Activated naive CD4-positive, alpha-beta T cell treated with anti-CD3 and anti-CD28 coated beads, Interleukin-2, amount 50 U/mL, for 24 hours (primary cell): ENCODE results near the gene PRRG4.
"Not testable (repeated sequence)": the region's sequence is repeated elsewhere in the genome, so short reads cannot be mapped to it uniquely, and the experiment has no call there.

Experiments used
- H3K27ac Mint-ChIP-seq: one replicate; pipeline ENCODE4 v1.8.0; 2021; ENCODE audit warnings: mild to moderate bottlenecking, mixed read lengths
- H3K27me3 Mint-ChIP-seq: one replicate; pipeline ENCODE4 v1.8.0; 2021; ENCODE audit warnings: mixed read lengths
- H3K36me3 Mint-ChIP-seq: one replicate; pipeline ENCODE4 v1.8.0; 2021; ENCODE audit warnings: mixed read lengths
- H3K4me1 Mint-ChIP-seq: one replicate; pipeline ENCODE4 v1.8.0; 2021; ENCODE audit warnings: mixed read lengths
- H3K4me3 Mint-ChIP-seq: one replicate; pipeline ENCODE4 v1.8.0; 2021; ENCODE audit warnings: mild to moderate bottlenecking, mixed read lengths
- H3K9me3 Mint-ChIP-seq: one replicate; pipeline ENCODE4 v1.8.0; 2021; ENCODE audit warnings: mixed read lengths

Gene PRRG4

GRCh38 chr11:32887707-32888383, 58.1 kb downstream of the PRRG4 start:
- H3K4me1 Mint-ChIP-seq: peaks cover 22% of the 10 kb centered on the region
- H3K27ac Mint-ChIP-seq, H3K4me3 Mint-ChIP-seq, H3K9me3 Mint-ChIP-seq, H3K27me3 Mint-ChIP-seq, H3K36me3 Mint-ChIP-seq: not testable (repeated sequence)

- peaks cover 22% of the 10 kb centered on the region for H3K4me1 Mint-ChIP-seq
- not testable (repeated sequence) for H3K4me3 Mint-ChIP-seq, H3K27me3 Mint-ChIP-seq, H3K27ac Mint-ChIP-seq, H3K36me3 Mint-ChIP-seq, H3K9me3 Mint-ChIP-seq
These were observed 58.6 kb downstream of the PRRG4 start for GRCh38 chr11:32888384-32888710.

- no peaks in the 10 kb centered on the region for H3K9me3 Mint-ChIP-seq
- H3K27me3 Mint-ChIP-seq: no peaks in the 10 kb centered on the region
- H3K36me3 Mint-ChIP-seq: no peaks in the 10 kb centered on the region
- no peak overlapping the region for H3K4me3 Mint-ChIP-seq
- H3K27ac Mint-ChIP-seq: no peak overlapping the region
- H3K4me1 Mint-ChIP-seq: peaks cover 22% of the 10 kb centered on the region
These were observed 59.1 kb downstream of the PRRG4 start for GRCh38 chr11:32888805-32889204.

GRCh38 chr11:32890843-32891656, 61.3 kb downstream of the PRRG4 start:
- H3K4me3 Mint-ChIP-seq: peak overlapping the region; percentile 93
- no peaks in the 10 kb centered on the region for H3K27me3 Mint-ChIP-seq
- H3K9me3 Mint-ChIP-seq: no peaks in the 10 kb centered on the region
- no peaks in the 10 kb centered on the region for H3K36me3 Mint-ChIP-seq
- H3K27ac Mint-ChIP-seq: peak overlapping the region; percentile 99
- peaks cover 42% of the 10 kb centered on the region for H3K4me1 Mint-ChIP-seq

GRCh38 chr11:32891657-32892354, 62.1 kb downstream of the PRRG4 start:
- Mint-ChIP-seq H3K4me1 (peaks cover 43% of the 10 kb centered on the region), H3K9me3 (no peaks in the 10 kb centered on the region), H3K27ac (peak overlapping the region; percentile 99), H3K4me3 (peak overlapping the region; percentile 93), H3K36me3 (no peaks in the 10 kb centered on the region), H3K27me3 (no peaks in the 10 kb centered on the region)

- Mint-ChIP-seq H3K27ac (peak within 1 kb of the TSS; percentile 99), H3K9me3 (no peaks in the 10 kb centered on the region), H3K27me3 (no peaks in the 10 kb centered on the region), H3K4me3 (peak within 1 kb of the TSS; percentile 93), H3K4me1 (peaks cover 46% of the 10 kb centered on the region), H3K36me3 (no peaks in the 10 kb centered on the region)
These were observed 62.8 kb downstream of the PRRG4 start, which contains the start of gene QSER1 for GRCh38 chr11:32892355-32893092. QSER1 (plus strand) TSS chr11:32892811; CDS start chr11:32893126, 315 bp downstream.

- H3K4me1 Mint-ChIP-seq: peaks cover 51% of the 10 kb centered on the region
- no peaks in the 10 kb centered on the region for H3K9me3 Mint-ChIP-seq
- H3K27ac Mint-ChIP-seq: no peak overlapping the region
- H3K4me3 Mint-ChIP-seq: no peak overlapping the region
- H3K27me3 Mint-ChIP-seq: no peaks in the 10 kb centered on the region
- H3K36me3 Mint-ChIP-seq: no peaks in the 10 kb centered on the region
These were observed 63.3 kb downstream of the PRRG4 start for GRCh38 chr11:32893093-32893342.

- Mint-ChIP-seq H3K9me3 (no peaks in the 10 kb centered on the region), H3K4me1 (peaks cover 52% of the 10 kb centered on the region), H3K36me3 (no peaks in the 10 kb centered on the region), H3K27me3 (no peaks in the 10 kb centered on the region), H3K4me3 (peak overlapping the region; percentile 90), H3K27ac (peak overlapping the region; percentile 92)
These were observed 63.8 kb downstream of the PRRG4 start for GRCh38 chr11:32893343-32894148.

GRCh38 chr11:32894149-32894827, 64.6 kb downstream of the PRRG4 start:
- no peaks in the 10 kb centered on the region for H3K9me3 Mint-ChIP-seq

GRCh38 chr11:32894921-32895320, 65.2 kb downstream of the PRRG4 start:
- Mint-ChIP-seq H3K4me3 (peak overlapping the region; percentile 63), H3K4me1 (peaks cover 64% of the 10 kb centered on the region), H3K27me3 (no peaks in the 10 kb centered on the region), H3K27ac (peak overlapping the region; percentile 41), H3K9me3 (no peaks in the 10 kb centered on the region), H3K36me3 (peaks cover 8% of the 10 kb centered on the region)

More at GRCh38 chr11:32894149-32894827, 64.6 kb downstream of the PRRG4 start:
- Mint-ChIP-seq H3K36me3 (peaks cover 2% of the 10 kb centered on the region), H3K27me3 (no peaks in the 10 kb centered on the region), H3K4me3 (peak overlapping the region; percentile 90), H3K4me1 (peaks cover 59% of the 10 kb centered on the region), H3K27ac (peak overlapping the region; percentile 60)

- peaks cover 61% of the 10 kb centered on the region for H3K4me1 Mint-ChIP-seq
- no peaks in the 10 kb centered on the region for H3K9me3 Mint-ChIP-seq
- peaks cover 8% of the 10 kb centered on the region for H3K36me3 Mint-ChIP-seq
- H3K27ac Mint-ChIP-seq: no peak overlapping the region
- H3K27me3 Mint-ChIP-seq: no peaks in the 10 kb centered on the region
- peak overlapping the region; percentile 63 for H3K4me3 Mint-ChIP-seq
These were observed 65.7 kb downstream of the PRRG4 start for GRCh38 chr11:32895471-32895870.

GRCh38 chr11:32897103-32897502, 67.4 kb downstream of the PRRG4 start:
- H3K4me3 Mint-ChIP-seq: no peak overlapping the region
- no peaks in the 10 kb centered on the region for H3K9me3 Mint-ChIP-seq
- no peaks in the 10 kb centered on the region for H3K27me3 Mint-ChIP-seq
- H3K27ac Mint-ChIP-seq: no peak overlapping the region
- H3K4me1 Mint-ChIP-seq: peaks cover 57% of the 10 kb centered on the region
- peaks cover 8% of the 10 kb centered on the region for H3K36me3 Mint-ChIP-seq

- peaks cover 68% of the 10 kb centered on the region for H3K4me1 Mint-ChIP-seq
- H3K9me3 Mint-ChIP-seq: no peaks in the 10 kb centered on the region
- no peak overlapping the region for H3K27ac Mint-ChIP-seq
- H3K4me3 Mint-ChIP-seq: no peak overlapping the region
- no peaks in the 10 kb centered on the region for H3K27me3 Mint-ChIP-seq
- peaks cover 10% of the 10 kb centered on the region for H3K36me3 Mint-ChIP-seq
These were observed 69.7 kb downstream of the PRRG4 start for GRCh38 chr11:32899438-32899837.

- Mint-ChIP-seq H3K36me3 (peaks cover 12% of the 10 kb centered on the region), H3K9me3 (no peaks in the 10 kb centered on the region), H3K27ac (no peak overlapping the region), H3K27me3 (no peaks in the 10 kb centered on the region), H3K4me1 (peaks cover 53% of the 10 kb centered on the region), H3K4me3 (no peak overlapping the region)
These were observed 72.5 kb downstream of the PRRG4 start for GRCh38 chr11:32902089-32902665.
